GM12878 (cell line): ENCODE measurements around the gene UQCC5. TPM values are rescaled to one million over a fixed set of nuclear protein-coding genes. Genes with fewer than 3 reads are reported as not detected.

ENCODE experiments used
- ATAC-seq: fragments of 200-7000 bp; cut with Tn5 transposase; 3 replicates; pipeline ENCODE4 v1.9.1; 2020; ENCODE audit warnings: mild to moderate bottlenecking, moderate library complexity
- BruUV-seq: library from RNA; stranded (reverse); fragments of 400-500 nt; replicated peaks from 2 replicates; lab custom pipeline; 2021; lab: Mats Ljungman, UMichigan
- CTCF ChIA-PET: fragments of 300-600 bp; sonication (Branson Sonifier 250); formaldehyde crosslinking; extraction: SDS; loops from one replicate; lab custom pipeline; 2021; ENCODE audit warnings: inconsistent platforms; lab: Yijun Ruan, JAX
- POLR2A ChIA-PET: fragments of 350-600 bp; formaldehyde crosslinking; extraction: SDS; loops from one replicate; lab custom pipeline; 2021; ENCODE audit warnings: inconsistent platforms; lab: Charles Lee
- RAD21 ChIA-PET: fragments of 300-600 bp; sonication (Branson Sonifier 250); formaldehyde crosslinking; loops from one replicate; lab custom pipeline; 2023; ENCODE audit warnings: antibody characterized with exemption; ENCODE audit not compliant: unreplicated experiment; lab: Charles Lee
- SMC1A ChIA-PET: fragments of 300-600 bp; sonication (Branson Sonifier 250); formaldehyde crosslinking; loops from one replicate; lab custom pipeline; 2023; ENCODE audit not compliant: unreplicated experiment, uncharacterized antibody; lab: Charles Lee
- DNase-seq: peaks from one replicate; pipeline ENCODE4 v3.0.0-alpha.2; 2011; ENCODE audit warnings: low read depth, low spot score
- FAIRE-seq: peaks from 3 replicates; lab custom pipeline; 2011; peaks lifted over from hg19 to GRCh38; lab: Jason Lieb, UNC
- H2AFZ ChIP-seq: 2 replicates; pipeline ENCODE4 v1.6.0; 2011; ENCODE audit warnings: low read depth, low read length, control low read depth; ENCODE audit not compliant: control insufficient read depth
- H3K27ac ChIP-seq: 2 replicates; pipeline ENCODE4 v1.5.1; 2011; ENCODE audit warnings: control low read depth; ENCODE audit not compliant: control insufficient read depth, insufficient read depth
- H3K27me3 ChIP-seq, 2 experiments: replicated peaks in 1 of 2; 2 replicates each; pipeline versions ENCODE4 v1.6.0 to v1.6.1; 2011; ENCODE audit warnings: low read length in 1 of 2; ENCODE audit not compliant: control insufficient read depth in 2 of 2, insufficient read depth in 2 of 2
- H3K36me3 ChIP-seq, 2 experiments: 2 replicates each; pipeline ENCODE4 v1.5.1; 2011; ENCODE audit warnings: low read length in 1 of 2; ENCODE audit not compliant: control insufficient read depth in 2 of 2, insufficient read depth in 2 of 2
- H3K4me1 ChIP-seq: 2 replicates; pipeline ENCODE4 v1.6.1; 2011; ENCODE audit warnings: mild to moderate bottlenecking, low read length, moderate library complexity, mixed read lengths; ENCODE audit not compliant: control insufficient read depth, insufficient read depth
- H3K4me2 ChIP-seq: 2 replicates; pipeline ENCODE4 v1.6.0; 2011; ENCODE audit warnings: control low read depth; ENCODE audit not compliant: control insufficient read depth, insufficient read depth
- H3K4me3 ChIP-seq: fragments of 200-600 bp; sonication (generic); 2 replicates; pipeline ENCODE4 v1.5.1; 2016
- H3K79me2 ChIP-seq: 2 replicates; pipeline ENCODE4 v1.6.0; 2011; ENCODE audit warnings: low read length; ENCODE audit not compliant: control insufficient read depth, insufficient read depth
- H3K9ac ChIP-seq: 2 replicates; pipeline ENCODE4 v1.8.0; 2011; ENCODE audit warnings: low read length, control low read depth, mixed read lengths; ENCODE audit not compliant: control insufficient read depth, insufficient read depth
- H3K9me3 ChIP-seq: replicated peaks from 3 replicates; pipeline ENCODE4 v1.5.1; 2011; ENCODE audit warnings: mild to moderate bottlenecking, low read length; ENCODE audit not compliant: control insufficient read depth, insufficient read depth
- H4K20me1 ChIP-seq: 2 replicates; pipeline ENCODE4 v1.6.0; 2011; ENCODE audit not compliant: control insufficient read depth, insufficient read depth
- ATF7 ChIP-seq: fragments of 450-650 bp; IDR thresholded peaks from 2 replicates; pipeline ENCODE4 v1.6.1; 2016; ENCODE audit warnings: low read depth, mild to moderate bottlenecking
- CBX5 ChIP-seq: sonication (generic); IDR thresholded peaks from 2 replicates; pipeline ENCODE4 v1.6.1; 2016; ENCODE audit warnings: low read depth, moderate library complexity, mild to moderate bottlenecking, inconsistent platforms
- DPF2 ChIP-seq: fragments of 450-650 bp; IDR thresholded peaks from 2 replicates; pipeline ENCODE4 v1.6.1; 2017; ENCODE audit warnings: mild to moderate bottlenecking
- NR2C1 ChIP-seq: fragments of 450-650 bp; IDR thresholded peaks from 2 replicates; pipeline ENCODE4 v1.6.1; 2017; ENCODE audit warnings: antibody characterized with exemption, mild to moderate bottlenecking, moderate library complexity
- PAX8 ChIP-seq: fragments of 450-650 bp; IDR thresholded peaks from 2 replicates; pipeline ENCODE4 v1.6.1; 2017; ENCODE audit warnings: mild to moderate bottlenecking, moderate library complexity
- POU2F2 ChIP-seq: IDR thresholded peaks from 3 replicates; pipeline ENCODE4 v1.6.1; 2011; ENCODE audit warnings: low read depth, mild to moderate bottlenecking, low read length, borderline replicate concordance
- TAF1 ChIP-seq: IDR thresholded peaks from 2 replicates; pipeline ENCODE4 v1.6.1; 2011; ENCODE audit warnings: mild to moderate bottlenecking, low read depth, low read length, borderline replicate concordance
- YY1 ChIP-seq: IDR thresholded peaks from 2 replicates; pipeline ENCODE4 v1.6.1; 2011; ENCODE audit warnings: low read depth, mild to moderate bottlenecking, low read length
- ZNF207 ChIP-seq: fragments of 450-650 bp; IDR thresholded peaks from 2 replicates; pipeline ENCODE4 v1.6.1; 2014; ENCODE audit warnings: antibody characterized with exemption, mild to moderate bottlenecking, borderline replicate concordance
- ZNF217 ChIP-seq: fragments of 450-650 bp; IDR thresholded peaks from 2 replicates; pipeline ENCODE4 v1.6.1; 2017; ENCODE audit warnings: antibody characterized with exemption, mild to moderate bottlenecking
- WGBS: methylation state at CpG from one replicate; pipeline ENCODE4 v1.1.6; 2016; ENCODE audit warnings: low lambda C conversion rate; ENCODE audit not compliant: insufficient replicate concordance, insufficient coverage; ENCODE audit errors: missing lambda C conversion rate; 5-methylcytosine and 5-hydroxymethylcytosine counted together
- in situ Hi-C: fragments of 300-500 bp; cut with MboI; formaldehyde crosslinking; loops from 9 replicates; pipeline ENCODE4 v1.14.3; 2018; ENCODE audit warnings: mixed read lengths
- intact Hi-C: fragments of 100-400 bp; cut with micrococcal nuclease; formaldehyde crosslinking; loops from one replicate; pipeline ENCODE4 v1.14.2; 2022; ENCODE audit not compliant: unreplicated experiment
- polyA plus RNA-seq, 11 experiments: library from polyadenylated mRNA; depleted of rRNA in 4 of 11; unstranded in 6 of 11; stranded (reverse) in 5 of 11; fragments of >200 nt; fragmentation: Nextera tagmentation in 4 of 11; fragmentation: Illumina TruSeq in 1 of 11; extraction: Ambion mirVana in 4 of 11; extraction: Trizol in 1 of 11; gene quantifications; 1 replicate in 1 of 11; 2 replicates in 10 of 11; pipeline versions ENCODE4 v1.2.1 to v1.2.3, GENCODE V29; 2011 to 2016; ENCODE audit warnings: inconsistent platforms in 2 of 11, missing spikeins in 2 of 11, low read depth in 1 of 11
- small RNA-seq: library from RNA; depleted of rRNA; stranded (forward); fragments of <200 nt; gene quantifications from one replicate; pipeline ENCODE3, GENCODE V24; 2014
- total RNA-seq, 4 experiments: library from RNA; depleted of rRNA in 3 of 4; stranded (reverse); fragments of >200 nt in 3 of 4; fragmentation: Illumina TruSeq in 1 of 4; extraction: Trizol in 1 of 4; gene quantifications; 2 replicates each; pipeline versions ENCODE4 v1.2.1 to v1.2.3, GENCODE V29; 2013 to 2021

The UQCC5 gene
- total and polyA plus RNA-seq, 10 of the 15 experiments (the other 5 are each of a cell fraction or from before 2014, with no cell fraction given): 15.1 to 84.8 (median 28.0) TPM

DNA sequence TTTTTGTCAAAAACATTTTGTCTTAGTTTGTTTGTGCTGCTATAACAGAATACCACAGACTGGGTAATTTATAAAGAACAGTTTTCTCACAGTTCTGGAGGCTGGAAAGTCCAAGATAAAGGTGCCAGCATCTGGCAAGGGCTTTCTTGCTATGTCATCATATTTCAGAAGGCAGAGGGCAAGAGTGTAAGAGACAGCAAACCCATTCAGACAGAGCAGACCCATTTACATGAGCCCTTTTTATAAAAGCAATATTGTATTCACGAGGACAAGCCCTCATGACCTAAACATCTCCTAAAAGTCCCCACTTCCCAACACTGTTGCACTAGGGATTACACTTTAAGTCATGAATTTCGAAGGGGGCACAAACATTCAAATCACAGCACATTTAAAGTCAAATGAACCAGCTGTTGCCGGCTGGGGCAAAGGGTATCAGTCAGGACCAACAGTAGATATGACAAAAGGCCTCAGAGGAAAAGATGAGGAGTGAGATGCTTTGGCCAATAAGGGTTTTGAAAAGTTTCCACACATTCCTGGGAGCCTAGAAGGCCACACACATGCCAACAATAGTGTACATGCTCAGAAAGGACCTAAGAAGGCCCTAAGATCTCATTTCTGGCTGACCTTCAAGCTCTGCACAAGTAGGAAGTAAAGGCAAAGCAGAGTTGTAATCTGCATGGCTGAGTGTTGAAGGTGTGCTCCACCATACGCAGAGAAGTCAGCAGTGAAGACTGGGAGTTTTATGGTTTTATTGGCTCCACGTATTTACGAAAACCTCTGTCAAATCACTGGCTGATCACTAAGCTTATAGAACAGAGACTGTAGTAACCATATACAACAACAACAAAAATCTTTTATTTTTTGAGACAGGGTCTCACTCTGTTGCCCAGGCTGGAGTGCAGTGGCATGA lies 37.9 kb downstream of the UQCC5 start:
- POLR2A ChIA-PET: interaction anchor here (1.4 kb wide), 1 partner anchor 38 kb away, joined by 3 read pairs; the partner anchor contains the start of gene UQCC5
- FAIRE-seq (no peak), DNase-seq (no peak), ATAC-seq (no peak)
- no peak overlapping the region for H3K4me3 ChIP-seq
- SMC1A ChIA-PET: interaction anchor here (0.5 to 1.2 kb wide), 3 partner anchors 13 to 23 kb away, joined by 3 to 4 read pairs (median 3); no protein-coding TSS in a partner anchor
- CTCF ChIA-PET: interaction anchor here (1.0 kb wide), 1 partner anchor 102 kb away, joined by 3 read pairs; no protein-coding TSS in a partner anchor
- no peaks in the 10 kb centered on the region for H3K4me1 ChIP-seq
- no peaks in the 10 kb centered on the region for H3K79me2 ChIP-seq
- H4K20me1 ChIP-seq: no peaks in the 10 kb centered on the region
- no peak overlapping the region for H3K9ac ChIP-seq
- no peak overlapping the region for H3K27ac ChIP-seq
- peaks cover 3 to 13% of the 10 kb centered on the region in 2 experiments for H3K36me3 ChIP-seq
- no peak for TF ChIP-seq YY1
- no peak for TF ChIP-seq DPF2
- no peak for TF ChIP-seq NR2C1
- TF ChIP-seq ATF7: no peak
- TF ChIP-seq ZNF207: no peak
- TF ChIP-seq PAX8: no peak
- no peak for TF ChIP-seq TAF1
- no peak for TF ChIP-seq CBX5
- no peak for TF ChIP-seq POU2F2
- no peak for TF ChIP-seq ZNF217
- WGBS: 97% methylated on average over 6 of the region's 6 CpGs
- no peaks in the 10 kb centered on the region for H3K27me3 ChIP-seq
- RAD21 ChIA-PET: no interaction called here
- no peaks in the 10 kb centered on the region for H3K9me3 ChIP-seq
- no TSS peak for BruUV-seq
- in situ Hi-C loops (no loop called here), intact Hi-C loops (no loop called here)
- H3K4me2 ChIP-seq: no peak overlapping the region
- no peak overlapping the region for H2AFZ ChIP-seq

Small RNAs within 50 kb of the gene (small RNA-seq; reads per million reads assigned to genes)
- not detected for gene RNU6-856P
- gene RNU6ATAC16P: not detected

Other genes with a start within 250 kb of the UQCC5 start
Only the 7 nearest of the 15 such genes appear.
- 75.0 and 84.7 TPM in 2 replicates for gene BAP1, start 126.6 kb upstream of the UQCC5 start, total RNA-seq (2014; rRNA removed)
- gene BAP1, start 126.6 kb upstream of the UQCC5 start, total RNA-seq (2014; rRNA removed; fragmentation: Illumina TruSeq; extraction: Trizol): 34.3 and 36.4 TPM in 2 replicates
- 81.9 and 90.4 TPM in 2 replicates for gene BAP1, start 126.6 kb upstream of the UQCC5 start, total RNA-seq (2021)
- 49.5 and 63.7 TPM in 2 replicates for gene BAP1, start 126.6 kb upstream of the UQCC5 start, polyA plus RNA-seq (2011; rRNA removed)
- gene BAP1, start 126.6 kb upstream of the UQCC5 start, polyA plus RNA-seq (2014; fragmentation: Illumina TruSeq; extraction: Trizol): 16.7 and 39.2 TPM in 2 replicates
- 10 to 100 TPM in 1 of 2 experiments, 1 to 10 TPM in 1; 4.4 to 10.3 TPM for gene BAP1, start 126.6 kb upstream of the UQCC5 start, polyA plus RNA-seq (2014; fragmentation: Nextera tagmentation; extraction: Ambion mirVana)
- 63.6 and 70.2 TPM in 2 replicates for gene BAP1, start 126.6 kb upstream of the UQCC5 start, polyA plus RNA-seq (2014; rRNA removed)
- gene BAP1, start 126.6 kb upstream of the UQCC5 start, polyA plus RNA-seq (2016; fragmentation: Nextera tagmentation; extraction: Ambion mirVana): 10 to 100 TPM; 28.4 to 29.7 TPM
- 7.7 and 7.8 TPM in 2 replicates for gene PHF7, start 125.9 kb upstream of the UQCC5 start, total RNA-seq (2014; rRNA removed)
- 7.7 and 8.0 TPM in 2 replicates for gene PHF7, start 125.9 kb upstream of the UQCC5 start, total RNA-seq (2014; rRNA removed; fragmentation: Illumina TruSeq; extraction: Trizol)
- gene PHF7, start 125.9 kb upstream of the UQCC5 start, total RNA-seq (2021): 7.0 and 7.6 TPM in 2 replicates
- 11.1 and 14.7 TPM in 2 replicates for gene PHF7, start 125.9 kb upstream of the UQCC5 start, polyA plus RNA-seq (2011; rRNA removed)
- 7.5 and 8.3 TPM in 2 replicates for gene PHF7, start 125.9 kb upstream of the UQCC5 start, polyA plus RNA-seq (2014; fragmentation: Illumina TruSeq; extraction: Trizol)
- 1 to 10 TPM; 1.3 to 3.4 TPM for gene PHF7, start 125.9 kb upstream of the UQCC5 start, polyA plus RNA-seq (2014; fragmentation: Nextera tagmentation; extraction: Ambion mirVana)
- gene PHF7, start 125.9 kb upstream of the UQCC5 start, polyA plus RNA-seq (2014; rRNA removed): 6.5 and 11.1 TPM in 2 replicates
- 10 to 100 TPM in 1 of 2 experiments, 1 to 10 TPM in 1; 9.8 to 12.8 TPM for gene PHF7, start 125.9 kb upstream of the UQCC5 start, polyA plus RNA-seq (2016; fragmentation: Nextera tagmentation; extraction: Ambion mirVana)
- 0.05 TPM in 1 of 2 replicates, not detected in the other for gene SEMA3G, start 91.5 kb upstream of the UQCC5 start, total RNA-seq (2014; rRNA removed)
- gene SEMA3G, start 91.5 kb upstream of the UQCC5 start, total RNA-seq (2014; rRNA removed; fragmentation: Illumina TruSeq; extraction: Trizol): not detected in 2 replicates
- 0.27 TPM in 1 of 2 replicates, not detected in the other for gene SEMA3G, start 91.5 kb upstream of the UQCC5 start, total RNA-seq (2021)
- not detected in 2 replicates for gene SEMA3G, start 91.5 kb upstream of the UQCC5 start, polyA plus RNA-seq (2011; rRNA removed)
- 0.03 TPM in 1 of 2 replicates, not detected in the other for gene SEMA3G, start 91.5 kb upstream of the UQCC5 start, polyA plus RNA-seq (2014; fragmentation: Illumina TruSeq; extraction: Trizol)
- not detected for gene SEMA3G, start 91.5 kb upstream of the UQCC5 start, polyA plus RNA-seq (2014; fragmentation: Nextera tagmentation; extraction: Ambion mirVana)
- 0.04 TPM in 1 of 2 replicates, not detected in the other for gene SEMA3G, start 91.5 kb upstream of the UQCC5 start, polyA plus RNA-seq (2014; rRNA removed)
- gene SEMA3G, start 91.5 kb upstream of the UQCC5 start, polyA plus RNA-seq (2016; fragmentation: Nextera tagmentation; extraction: Ambion mirVana): not detected
- 0.60 and 0.96 TPM in 2 replicates for gene TNNC1, start 82.6 kb upstream of the UQCC5 start, total RNA-seq (2014; rRNA removed)
- gene TNNC1, start 82.6 kb upstream of the UQCC5 start, total RNA-seq (2014; rRNA removed; fragmentation: Illumina TruSeq; extraction: Trizol): 0.46 TPM in 1 of 2 replicates, not detected in the other
- 0.41 TPM in 1 of 2 replicates, not detected in the other for gene TNNC1, start 82.6 kb upstream of the UQCC5 start, total RNA-seq (2021)
- 1.3 and 1.8 TPM in 2 replicates for gene TNNC1, start 82.6 kb upstream of the UQCC5 start, polyA plus RNA-seq (2011; rRNA removed)
- 0.35 and 0.46 TPM in 2 replicates for gene TNNC1, start 82.6 kb upstream of the UQCC5 start, polyA plus RNA-seq (2014; fragmentation: Illumina TruSeq; extraction: Trizol)
- under 1 TPM in 1 of 2 experiments, not detected in 1; 0.13 TPM for gene TNNC1, start 82.6 kb upstream of the UQCC5 start, polyA plus RNA-seq (2014; fragmentation: Nextera tagmentation; extraction: Ambion mirVana)
- 0.77 and 0.85 TPM in 2 replicates for gene TNNC1, start 82.6 kb upstream of the UQCC5 start, polyA plus RNA-seq (2014; rRNA removed)
- under 1 TPM; 0.40 to 0.66 TPM for gene TNNC1, start 82.6 kb upstream of the UQCC5 start, polyA plus RNA-seq (2016; fragmentation: Nextera tagmentation; extraction: Ambion mirVana)
- 36.3 and 36.5 TPM in 2 replicates for gene NISCH, start 81.0 kb upstream of the UQCC5 start, total RNA-seq (2014; rRNA removed)
- gene NISCH, start 81.0 kb upstream of the UQCC5 start, total RNA-seq (2014; rRNA removed; fragmentation: Illumina TruSeq; extraction: Trizol): 16.1 and 16.6 TPM in 2 replicates
- gene NISCH, start 81.0 kb upstream of the UQCC5 start, total RNA-seq (2021): 42.5 and 52.5 TPM in 2 replicates
- 26.9 and 39.0 TPM in 2 replicates for gene NISCH, start 81.0 kb upstream of the UQCC5 start, polyA plus RNA-seq (2011; rRNA removed)
- gene NISCH, start 81.0 kb upstream of the UQCC5 start, polyA plus RNA-seq (2014; fragmentation: Illumina TruSeq; extraction: Trizol): 19.2 and 25.0 TPM in 2 replicates
- 1 to 10 TPM in 1 of 2 experiments, under 1 TPM in 1; 0.76 to 1.5 TPM for gene NISCH, start 81.0 kb upstream of the UQCC5 start, polyA plus RNA-seq (2014; fragmentation: Nextera tagmentation; extraction: Ambion mirVana)
- gene NISCH, start 81.0 kb upstream of the UQCC5 start, polyA plus RNA-seq (2014; rRNA removed): 45.3 and 48.9 TPM in 2 replicates
- gene NISCH, start 81.0 kb upstream of the UQCC5 start, polyA plus RNA-seq (2016; fragmentation: Nextera tagmentation; extraction: Ambion mirVana): 10 to 100 TPM; 23.7 to 24.2 TPM
- gene STAB1, start 41.3 kb upstream of the UQCC5 start, total RNA-seq (2014; rRNA removed): not detected in 2 replicates
- not detected in 2 replicates for gene STAB1, start 41.3 kb upstream of the UQCC5 start, total RNA-seq (2014; rRNA removed; fragmentation: Illumina TruSeq; extraction: Trizol)
- 0.35 and 0.46 TPM in 2 replicates for gene STAB1, start 41.3 kb upstream of the UQCC5 start, total RNA-seq (2021)
- not detected in 2 replicates for gene STAB1, start 41.3 kb upstream of the UQCC5 start, polyA plus RNA-seq (2011; rRNA removed)
- gene STAB1, start 41.3 kb upstream of the UQCC5 start, polyA plus RNA-seq (2014; fragmentation: Illumina TruSeq; extraction: Trizol): not detected in 2 replicates
- not detected for gene STAB1, start 41.3 kb upstream of the UQCC5 start, polyA plus RNA-seq (2014; fragmentation: Nextera tagmentation; extraction: Ambion mirVana)
- gene STAB1, start 41.3 kb upstream of the UQCC5 start, polyA plus RNA-seq (2014; rRNA removed): not detected in 2 replicates
- not detected for gene STAB1, start 41.3 kb upstream of the UQCC5 start, polyA plus RNA-seq (2016; fragmentation: Nextera tagmentation; extraction: Ambion mirVana)
- 79.6 and 107 TPM in 2 replicates for gene NT5DC2, start 2.7 kb upstream of the UQCC5 start, total RNA-seq (2014; rRNA removed)
- gene NT5DC2, start 2.7 kb upstream of the UQCC5 start, total RNA-seq (2014; rRNA removed; fragmentation: Illumina TruSeq; extraction: Trizol): 48.6 and 58.3 TPM in 2 replicates
- gene NT5DC2, start 2.7 kb upstream of the UQCC5 start, total RNA-seq (2021): 122 and 135 TPM in 2 replicates
- gene NT5DC2, start 2.7 kb upstream of the UQCC5 start, polyA plus RNA-seq (2011; rRNA removed): 43.2 and 75.3 TPM in 2 replicates
- gene NT5DC2, start 2.7 kb upstream of the UQCC5 start, polyA plus RNA-seq (2014; fragmentation: Illumina TruSeq; extraction: Trizol): 77.0 and 80.3 TPM in 2 replicates
- gene NT5DC2, start 2.7 kb upstream of the UQCC5 start, polyA plus RNA-seq (2014; fragmentation: Nextera tagmentation; extraction: Ambion mirVana): 10 to 100 TPM; 21.6 to 34.8 TPM
- 130 and 144 TPM in 2 replicates for gene NT5DC2, start 2.7 kb upstream of the UQCC5 start, polyA plus RNA-seq (2014; rRNA removed)
- 10 to 100 TPM; 32.1 to 51.0 TPM for gene NT5DC2, start 2.7 kb upstream of the UQCC5 start, polyA plus RNA-seq (2016; fragmentation: Nextera tagmentation; extraction: Ambion mirVana)